Measurements from ENCODE around the gene CYTL1.

CYTL1 gene

GRCh38 chr4:4981427-4981826 lies 37.8 kb downstream of the CYTL1 start:
- H3K4me3 ChIP-seq (ENCODE audit: low read length), result no peak overlapping the region
- TF ChIP-seq ZNF274 (IDR thresholded peaks at IDR 0.05; ENCODE audit: low read depth, low read length), result no peak

- no peak overlapping the region for H3K4me3 ChIP-seq (ENCODE audit: low read length)
These were observed 38.5 kb downstream of the CYTL1 start for GRCh38 chr4:4980621-4981230.

DNA sequence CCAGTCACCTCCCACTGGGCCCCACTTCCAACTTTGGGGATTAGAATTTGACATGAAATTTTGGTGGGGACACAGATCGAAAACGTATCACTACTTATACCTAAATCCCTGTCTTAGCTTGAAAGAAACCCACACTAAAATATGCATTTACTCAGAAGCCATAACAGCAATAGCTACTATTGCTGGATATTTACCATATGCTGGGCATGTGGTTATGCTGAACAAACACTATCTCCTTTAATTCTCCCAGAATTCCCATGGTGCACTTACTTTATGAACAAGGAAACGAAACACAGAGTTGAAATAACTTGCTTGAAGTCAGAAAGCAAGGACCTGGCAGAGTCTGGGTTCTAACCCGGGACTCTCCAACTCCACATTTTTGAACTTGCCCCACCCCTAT lies 39.3 kb downstream of the CYTL1 start:
- no peak for TF ChIP-seq ZNF274 (IDR thresholded peaks at IDR 0.05; ENCODE audit: low read depth, low read length)
- no peak overlapping the region for H3K4me3 ChIP-seq (ENCODE audit: low read length)

More at GRCh38 chr4:4980621-4981230, 38.5 kb downstream of the CYTL1 start:
- TF ChIP-seq ZNF274 (IDR thresholded peaks at IDR 0.05; ENCODE audit: low read depth, low read length), result no peak

- no peak overlapping the region for H3K4me3 ChIP-seq (ENCODE audit: low read length)
- TF ChIP-seq ZNF274 (IDR thresholded peaks at IDR 0.05; ENCODE audit: low read depth, low read length), result no peak
These were observed 44.5 kb downstream of the CYTL1 start for GRCh38 chr4:4974727-4975126.

DNA sequence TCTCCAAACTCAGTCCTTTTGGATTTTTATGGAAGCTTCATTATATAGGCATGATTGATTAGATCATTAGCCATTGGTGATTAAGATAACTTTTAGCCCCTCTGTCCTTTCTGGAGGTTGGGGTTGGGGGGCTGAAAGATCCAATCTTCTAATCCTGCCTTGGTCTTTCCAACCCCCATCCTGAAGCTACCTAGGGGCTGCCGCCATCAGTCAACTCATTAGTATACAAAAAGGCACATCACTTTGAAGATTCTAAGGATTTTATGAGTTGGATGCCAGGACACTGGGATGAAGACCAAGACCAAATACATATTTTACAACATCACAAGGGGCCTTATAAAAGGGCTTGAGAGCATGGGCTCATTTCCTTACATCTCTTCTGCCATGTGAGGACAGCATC lies 47.5 kb downstream of the CYTL1 start:
- no peak for TF ChIP-seq ZNF274 (IDR thresholded peaks at IDR 0.05; ENCODE audit: low read depth, low read length)
- H3K4me3 ChIP-seq (ENCODE audit: low read length), result no peak overlapping the region

DNA sequence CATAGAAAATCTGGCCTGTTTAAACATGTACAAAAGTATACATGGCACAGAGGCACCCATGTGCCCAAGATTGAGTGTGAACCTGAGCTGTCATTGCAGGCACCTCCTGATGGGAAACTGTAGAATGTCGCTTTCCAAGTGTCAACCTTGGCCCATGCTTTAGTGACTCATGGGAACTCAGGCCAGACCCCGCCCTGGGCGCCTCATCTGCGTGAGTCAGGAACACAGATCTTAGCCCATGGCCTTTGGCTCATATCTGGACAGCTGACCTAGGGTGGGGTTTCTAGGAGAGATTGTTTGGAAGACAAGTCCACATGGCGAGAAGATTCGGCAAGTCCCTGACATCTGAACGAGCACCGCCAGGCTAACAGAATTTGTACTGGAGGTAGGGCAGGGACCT lies 50.0 kb downstream of the CYTL1 start:
- no peak for TF ChIP-seq ZNF274 (IDR thresholded peaks at IDR 0.05; ENCODE audit: low read depth, low read length)
- H3K4me3 ChIP-seq (ENCODE audit: low read length), result no peak overlapping the region

DNA sequence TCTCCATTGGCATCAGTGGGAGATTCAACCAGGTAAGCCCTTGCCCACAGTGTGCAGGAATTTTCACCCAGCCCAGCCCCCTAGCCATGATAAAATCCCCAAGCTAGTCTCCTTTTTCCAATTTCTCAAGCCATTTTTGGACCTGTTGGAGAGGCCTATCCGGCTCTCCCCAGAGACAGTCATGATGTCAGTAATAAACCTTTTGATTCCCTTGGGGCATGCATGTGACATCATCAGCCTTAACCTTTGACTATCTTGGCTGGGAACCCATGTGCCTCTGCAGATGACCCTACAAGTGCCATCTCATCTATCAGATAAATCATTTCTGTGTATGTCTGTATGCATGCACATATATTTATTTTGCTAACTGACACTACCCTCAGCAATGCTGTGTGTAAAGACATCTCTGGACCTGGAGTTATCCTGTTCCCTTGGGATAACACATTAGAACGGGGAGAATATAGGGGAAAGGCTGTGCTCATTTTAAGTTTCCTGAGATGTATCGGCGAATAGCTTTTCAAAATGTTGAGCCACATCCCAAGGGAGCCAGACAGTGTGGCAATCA lies 51.0 kb downstream of the CYTL1 start:
- TF ChIP-seq ZNF274 (IDR thresholded peaks at IDR 0.05; ENCODE audit: low read depth, low read length), result no peak
- no peak overlapping the region for H3K4me3 ChIP-seq (ENCODE audit: low read length)

Data from GM08714 (cell line).